Activated CD8-positive, alpha-beta memory T cell treated with anti-CD3 and anti-CD28 coated beads for 48 hours (primary cell): Measurements from ENCODE around the gene PHLDB1.
"Not testable (repeated sequence)": the region's sequence is repeated elsewhere in the genome, so short reads cannot be mapped to it uniquely, and the experiment has no call there.

Experiments
- DNase-seq, 3 experiments: peaks; one replicate each; pipeline ENCODE4 v3.0.0-alpha.2; 2020; ENCODE audit warnings: low read depth in 2 of 3, low spot score in 2 of 3

PHLDB1 gene

GRCh38 chr11:118607401-118608359, at the start of gene PHLDB1:
PHLDB1 (plus strand) TSS chr11:118607615; CDS start chr11:118613837, 6,222 bp downstream.
- DNase-seq, result peak in 2 of 3 experiments; percentile 4 to 18

GRCh38 chr11:118560806-118561205, 46.6 kb upstream of the PHLDB1 start:
- DNase-seq, result no peak

GRCh38 chr11:118565051-118565450, 42.4 kb upstream of the PHLDB1 start:
- DNase-seq, result no peak

GRCh38 chr11:118569670-118570069, 37.7 kb upstream of the PHLDB1 start:
- DNase-seq, result no peak

- no peak for DNase-seq
Observed at GRCh38 chr11:118570787-118571186, 36.6 kb upstream of the PHLDB1 start.

GRCh38 chr11:118571701-118572060, 35.7 kb upstream of the PHLDB1 start:
- DNase-seq, result not testable (repeated sequence)

GRCh38 chr11:118572061-118572980, 35.1 kb upstream of the PHLDB1 start, which contains the start of gene ARCN1:
ARCN1 (plus strand) TSS chr11:118572409; CDS start chr11:118572548, 139 bp downstream.
- DNase-seq, result peak; percentile 47 to 55 (median 47)

- DNase-seq, result peak in 1 of 3 experiments; percentile 3
Observed at GRCh38 chr11:118572981-118573550, 34.3 kb upstream of the PHLDB1 start.

GRCh38 chr11:118574636-118575035, 32.8 kb upstream of the PHLDB1 start:
- no peak for DNase-seq

- not testable (repeated sequence) for DNase-seq
Observed at GRCh38 chr11:118577995-118578394, 29.4 kb upstream of the PHLDB1 start.

GRCh38 chr11:118581057-118581456, 26.4 kb upstream of the PHLDB1 start:
- no peak for DNase-seq

- no peak for DNase-seq
Observed at GRCh38 chr11:118587952-118588351, 19.5 kb upstream of the PHLDB1 start.

GRCh38 chr11:118592616-118593367, 14.6 kb upstream of the PHLDB1 start:
- DNase-seq, result no peak

GRCh38 chr11:118594984-118595383, 12.4 kb upstream of the PHLDB1 start:
- not testable (repeated sequence) for DNase-seq

- no peak for DNase-seq
Observed at GRCh38 chr11:118596224-118597146, 10.9 kb upstream of the PHLDB1 start.

GRCh38 chr11:118597556-118597955, 9.9 kb upstream of the PHLDB1 start:
- no peak for DNase-seq

- no peak for DNase-seq
Observed at GRCh38 chr11:118602331-118602730, 5.1 kb upstream of the PHLDB1 start.

- not testable (repeated sequence) for DNase-seq
Observed at GRCh38 chr11:118603709-118604108, 3.7 kb upstream of the PHLDB1 start.

GRCh38 chr11:118604566-118604965, 2.8 kb upstream of the PHLDB1 start:
- no peak for DNase-seq
